Adipocyte (in vitro differentiated cells): ENCODE measurements around the gene HIP1R.

Source experiments
- DNase-seq: peaks from one replicate; pipeline ENCODE4 v3.0.0-alpha.2; 2015; ENCODE audit warnings: low read depth
- H3K27me3 ChIP-seq: replicated peaks from 2 replicates; pipeline ENCODE4 v1.7.0; 2013; ENCODE audit warnings: mild to moderate bottlenecking, low read length, moderate library complexity; ENCODE audit not compliant: control insufficient read depth, insufficient read depth
- H3K36me3 ChIP-seq: 2 replicates; pipeline ENCODE4 v1.7.0; 2013; ENCODE audit warnings: low read length, mild to moderate bottlenecking, moderate library complexity; ENCODE audit not compliant: control insufficient read depth, insufficient read depth, severe bottlenecking
- H3K4me1 ChIP-seq: 2 replicates; pipeline ENCODE4 v1.7.0; 2013; ENCODE audit warnings: mild to moderate bottlenecking, low read length, moderate library complexity; ENCODE audit not compliant: control insufficient read depth, insufficient read depth
- H3K4me3 ChIP-seq: 2 replicates; pipeline ENCODE4 v1.7.0; 2013; ENCODE audit warnings: mild to moderate bottlenecking, low read length, moderate library complexity
- H3K9ac ChIP-seq: 2 replicates; pipeline ENCODE4 v1.7.0; 2013; ENCODE audit warnings: mild to moderate bottlenecking, low read length, moderate library complexity
- H3K9me3 ChIP-seq: 2 replicates; pipeline ENCODE4 v1.7.0; 2013; ENCODE audit warnings: mild to moderate bottlenecking, low read length, moderate library complexity; ENCODE audit not compliant: control insufficient read depth

The HIP1R gene

DNA sequence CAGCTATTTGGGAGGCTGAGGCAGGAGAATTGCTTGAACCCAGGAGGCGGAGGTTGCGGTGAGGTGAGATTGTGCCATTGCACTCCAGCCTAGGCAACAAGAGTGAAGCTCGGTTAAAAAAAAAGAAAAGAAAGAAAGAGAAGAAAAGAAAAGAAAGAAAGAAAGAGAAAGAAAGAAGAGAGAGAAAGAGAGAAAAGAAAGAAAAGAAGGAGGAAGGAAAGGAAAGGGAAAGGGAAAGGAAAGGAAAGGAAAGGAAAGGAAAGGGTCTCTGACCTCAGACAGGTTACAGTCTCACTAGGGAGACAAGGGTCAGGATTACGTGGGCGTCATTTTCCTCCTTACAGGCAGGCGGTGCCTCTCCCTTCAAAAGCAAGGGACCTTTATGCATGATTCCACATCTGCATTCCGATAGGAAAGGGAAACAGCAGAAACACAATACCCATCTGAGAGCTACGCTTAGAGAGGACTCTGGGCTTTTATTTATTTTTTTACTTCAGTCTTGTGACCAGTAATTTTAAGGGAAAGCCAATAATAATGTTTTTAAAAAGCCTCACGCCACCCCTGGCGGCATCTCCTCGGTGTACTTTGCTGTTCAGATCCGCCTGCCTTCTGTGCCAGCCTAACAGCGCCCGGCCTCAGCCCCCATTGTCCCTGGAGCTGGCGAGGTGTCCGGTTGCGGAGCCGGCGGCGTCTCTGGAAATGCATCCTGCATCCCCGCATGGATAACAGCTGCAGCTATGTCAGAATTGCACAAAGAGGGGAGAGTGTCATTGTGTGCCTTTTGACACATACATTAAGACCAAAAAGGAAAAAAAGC lies 945 bp upstream of the HIP1R start:
- Histone ChIP-seq H3K4me3 (peak overlapping the region; percentile 83), H3K4me1 (peaks cover 10% of the 10 kb centered on the region), H3K36me3 (no peaks in the 10 kb centered on the region), H3K9ac (peak overlapping the region; percentile 62), H3K27me3 (no peaks in the 10 kb centered on the region), H3K9me3 (no peaks in the 10 kb centered on the region)
- DNase-seq: peak; percentile 82

DNA sequence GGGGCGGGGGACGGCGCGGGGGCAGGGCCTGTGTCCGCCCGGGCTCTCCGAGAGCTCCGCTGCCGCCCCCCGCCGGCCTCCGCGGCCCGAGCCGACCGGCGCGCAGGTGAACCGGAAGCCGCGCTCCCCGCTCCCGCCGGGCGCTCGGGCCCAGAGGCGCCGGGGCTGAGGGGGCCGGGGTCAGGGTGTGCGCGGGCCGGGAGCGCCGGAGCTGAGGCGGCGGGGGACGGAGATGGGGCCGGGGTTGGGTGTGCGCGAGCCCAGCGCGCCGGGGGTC lies 431 bp downstream of the HIP1R start:
- H3K27me3 ChIP-seq: no peaks in the 10 kb centered on the region
- no peak for DNase-seq

DNA sequence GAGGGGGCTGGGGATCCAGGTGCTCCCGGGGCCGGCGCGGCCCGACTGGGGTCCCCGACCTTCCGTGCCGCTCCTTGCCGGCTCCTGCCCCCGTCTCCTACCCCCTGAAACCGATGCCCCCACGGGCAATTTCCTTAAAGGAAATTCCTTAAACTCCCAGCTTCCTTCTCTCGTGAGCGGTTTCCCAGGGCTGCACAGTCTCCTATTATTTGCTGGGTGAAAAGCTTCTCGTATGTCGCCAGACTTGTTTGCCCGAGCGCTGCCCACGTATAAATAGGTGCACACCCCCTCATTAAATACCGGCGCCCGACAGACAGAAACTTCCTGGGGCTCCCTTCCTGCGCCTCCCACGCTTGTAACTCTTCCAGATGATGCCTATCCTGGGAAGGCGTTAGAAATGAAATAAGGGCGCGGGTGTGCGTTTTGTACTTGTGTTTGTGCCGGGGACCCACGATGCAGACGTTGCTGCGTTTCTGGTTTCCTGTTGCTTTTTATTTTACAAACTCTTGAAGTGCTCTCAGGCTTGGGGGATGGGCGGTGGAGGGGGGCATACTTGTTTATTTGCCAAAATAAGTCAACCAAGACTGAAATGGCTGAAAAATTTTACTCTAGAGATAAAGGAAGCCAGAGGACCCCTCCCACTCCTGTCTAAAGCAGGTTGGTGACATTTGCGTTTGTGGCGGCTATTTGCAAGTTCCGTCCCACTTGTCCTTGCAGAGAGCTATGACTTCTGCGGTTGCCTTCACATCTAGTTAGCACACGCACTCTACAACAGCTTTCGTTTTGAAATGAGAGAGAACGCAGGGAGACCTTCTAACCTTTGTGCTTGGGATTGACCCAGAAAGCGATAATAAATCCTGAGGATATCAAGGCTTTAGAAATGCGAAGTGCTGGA lies 1.0 kb downstream of the HIP1R start:
- peak; percentile 62 for DNase-seq
- H3K4me1 ChIP-seq: peaks cover 12% of the 10 kb centered on the region
- no peaks in the 10 kb centered on the region for H3K36me3 ChIP-seq
- no peaks in the 10 kb centered on the region for H3K9me3 ChIP-seq
- no peaks in the 10 kb centered on the region for H3K27me3 ChIP-seq
- H3K9ac ChIP-seq: peak overlapping the region; percentile 67
- peak overlapping the region; percentile 89 for H3K4me3 ChIP-seq

More for the DNA sequence above, 431 bp downstream of the HIP1R start:
- Histone ChIP-seq H3K4me3 (peak overlapping the region; percentile 89), H3K36me3 (no peaks in the 10 kb centered on the region), H3K9ac (no peak overlapping the region), H3K4me1 (peaks cover 10% of the 10 kb centered on the region), H3K9me3 (no peaks in the 10 kb centered on the region)

DNA sequence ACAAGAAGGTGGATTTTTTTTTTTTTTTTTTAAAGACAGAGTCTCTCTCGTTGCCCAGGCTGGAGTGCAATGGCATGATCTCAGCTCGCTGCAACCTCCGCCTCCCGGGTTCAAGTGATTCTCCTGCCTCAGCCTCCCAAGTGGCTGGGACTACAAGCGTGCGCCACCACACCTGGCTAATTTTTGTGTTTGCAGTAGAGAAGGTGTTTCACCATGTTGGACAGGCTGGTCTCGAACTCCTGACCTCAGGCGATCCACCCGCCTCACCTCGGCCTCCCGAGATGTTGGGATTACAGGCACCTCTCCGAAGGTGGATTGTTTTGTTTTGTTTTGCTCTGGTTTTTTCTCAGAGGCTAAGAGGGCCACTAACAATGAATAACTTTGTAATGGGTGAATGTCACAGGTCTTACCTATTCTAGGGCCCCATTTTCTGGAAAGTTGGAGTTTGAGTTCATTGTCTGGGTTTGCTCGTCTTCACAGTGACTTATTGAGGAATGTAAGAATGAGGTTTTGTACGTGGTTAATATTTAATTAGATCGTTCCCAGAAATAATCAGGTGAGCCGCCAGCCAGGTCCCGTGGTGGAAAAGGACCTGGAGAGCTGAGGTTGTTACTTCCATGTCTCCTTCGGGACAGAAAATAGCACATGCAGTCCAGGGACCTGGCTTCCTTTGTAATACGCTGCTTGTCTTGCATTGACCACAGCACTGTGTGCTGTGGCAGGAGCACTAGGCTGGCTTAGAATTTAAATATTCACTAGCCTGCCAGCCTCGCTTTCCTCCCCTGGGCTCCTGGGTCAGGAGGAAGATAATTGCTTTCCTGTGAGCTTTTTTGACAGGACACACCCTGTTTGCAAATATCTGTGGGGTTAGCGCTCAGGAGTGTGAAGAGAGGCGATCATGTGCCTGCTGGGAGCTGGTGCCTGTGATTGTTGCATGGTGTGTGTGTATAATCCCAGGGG lies 2.3 kb downstream of the HIP1R start:
- Histone ChIP-seq H3K4me3 (no peak overlapping the region), H3K9me3 (no peaks in the 10 kb centered on the region), H3K36me3 (no peaks in the 10 kb centered on the region), H3K27me3 (no peaks in the 10 kb centered on the region), H3K9ac (no peak overlapping the region), H3K4me1 (peaks cover 17% of the 10 kb centered on the region)
- DNase-seq: no peak

DNA sequence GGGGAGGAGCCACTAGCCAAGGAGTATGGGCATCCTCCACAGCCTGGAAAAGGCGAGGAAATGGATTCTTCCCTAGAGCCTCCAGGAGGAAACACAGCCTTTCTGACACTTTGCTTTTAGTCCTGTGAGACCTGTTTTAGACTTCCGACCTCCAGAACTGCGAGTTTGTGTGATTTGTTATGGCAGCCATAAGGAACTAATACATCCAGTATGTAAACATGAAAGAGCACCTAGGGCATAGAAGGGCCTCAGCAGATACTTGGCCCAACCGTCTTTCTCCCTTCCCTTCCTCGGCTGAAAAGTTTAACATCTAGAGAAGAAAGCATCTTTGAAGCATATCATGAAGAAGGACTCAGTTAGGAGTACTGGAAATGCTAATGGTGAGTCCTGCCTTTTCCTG lies 3.6 kb downstream of the HIP1R start:
- DNase-seq: no peak
- H3K4me3 ChIP-seq: no peak overlapping the region
- no peaks in the 10 kb centered on the region for H3K9me3 ChIP-seq

DNA sequence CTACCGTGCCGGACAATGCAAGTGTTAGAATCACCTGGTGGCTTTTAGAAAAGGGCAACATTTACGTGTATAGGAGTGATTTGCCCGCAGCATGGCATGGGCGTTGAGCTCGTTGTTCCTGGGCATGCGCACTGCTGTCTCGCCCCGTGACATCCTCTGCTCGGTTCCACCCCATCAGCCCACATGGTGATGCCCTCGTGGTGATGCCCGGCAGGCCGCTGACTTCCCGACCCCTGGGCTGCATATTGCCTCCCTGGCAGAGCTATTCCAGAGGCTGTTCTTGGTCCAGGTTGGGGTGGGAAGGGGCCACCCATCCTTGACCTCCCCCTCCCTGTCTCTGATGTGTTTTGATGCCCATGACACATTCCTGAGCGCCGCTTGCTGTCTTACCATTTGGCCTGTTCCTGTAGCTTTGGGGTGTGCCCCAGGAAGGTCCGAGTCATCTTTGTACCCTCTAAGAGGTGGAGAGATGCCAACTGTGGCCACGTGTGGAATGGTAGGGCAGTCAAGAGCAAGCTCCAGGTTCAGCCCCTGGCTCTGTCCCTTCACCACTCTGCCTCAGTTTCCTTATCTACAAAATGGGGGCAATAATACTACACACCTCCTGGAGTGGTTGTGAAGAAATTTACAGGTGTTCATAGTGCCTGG lies 4.8 kb downstream of the HIP1R start:
- DNase-seq: no peak
- Histone ChIP-seq H3K9me3 (no peaks in the 10 kb centered on the region), H3K27me3 (no peaks in the 10 kb centered on the region), H3K36me3 (no peaks in the 10 kb centered on the region), H3K9ac (no peak overlapping the region), H3K4me1 (peaks cover 14% of the 10 kb centered on the region), H3K4me3 (no peak overlapping the region)

More for the DNA sequence above, 3.6 kb downstream of the HIP1R start:
- peaks cover 17% of the 10 kb centered on the region for H3K4me1 ChIP-seq
- no peaks in the 10 kb centered on the region for H3K36me3 ChIP-seq
- H3K27me3 ChIP-seq: no peaks in the 10 kb centered on the region
- H3K9ac ChIP-seq: no peak overlapping the region

DNA sequence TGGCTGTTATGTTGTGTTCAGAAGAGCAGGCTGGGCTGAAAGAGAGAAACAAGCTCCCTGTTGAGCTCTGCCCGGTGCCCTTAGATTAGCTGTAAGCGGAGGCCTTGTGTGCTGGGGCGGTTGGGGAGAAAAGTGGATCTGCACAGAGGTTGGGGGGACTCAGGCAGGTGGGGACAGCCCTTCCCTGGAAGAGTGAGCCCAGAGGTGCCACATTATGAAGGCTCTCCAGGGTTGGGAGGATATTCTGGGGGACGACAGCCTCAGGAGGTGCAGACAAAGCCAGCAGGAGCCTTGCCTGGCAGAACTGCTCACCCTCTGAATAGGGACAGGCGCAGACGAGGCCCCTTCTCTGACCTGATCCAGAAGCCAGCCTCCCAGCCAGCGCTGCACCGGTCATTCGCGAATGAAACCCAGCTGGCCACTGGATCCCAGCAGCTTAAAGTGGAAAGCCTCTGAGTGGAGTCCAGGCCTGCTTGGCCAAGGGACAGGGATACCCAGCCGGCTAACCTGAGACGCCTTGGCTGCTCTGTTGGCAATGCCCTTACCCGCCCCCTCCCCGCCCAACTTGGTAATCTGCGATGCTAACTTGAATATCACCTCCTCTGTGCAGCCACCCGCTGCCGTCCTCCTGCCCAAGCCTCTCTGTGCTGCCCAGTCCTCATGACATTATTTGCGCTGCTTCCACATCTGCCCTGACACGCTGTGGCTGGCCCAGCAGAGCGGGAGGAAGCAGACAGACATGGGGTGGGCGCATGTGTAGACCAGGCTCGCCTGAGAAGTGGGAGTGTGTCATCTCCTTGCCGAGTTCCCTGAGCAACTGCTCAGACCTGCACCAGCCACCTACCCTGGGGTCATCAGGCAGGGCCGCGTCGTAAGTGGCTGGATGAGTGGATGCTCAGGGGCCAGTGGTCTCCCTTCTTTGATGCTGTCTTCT lies 5.6 kb downstream of the HIP1R start:
- Histone ChIP-seq H3K27me3 (peaks cover under 1% of the 10 kb centered on the region), H3K9me3 (no peaks in the 10 kb centered on the region), H3K4me1 (peaks cover 14% of the 10 kb centered on the region), H3K9ac (no peak overlapping the region), H3K36me3 (no peaks in the 10 kb centered on the region), H3K4me3 (no peak overlapping the region)
- no peak for DNase-seq

DNA sequence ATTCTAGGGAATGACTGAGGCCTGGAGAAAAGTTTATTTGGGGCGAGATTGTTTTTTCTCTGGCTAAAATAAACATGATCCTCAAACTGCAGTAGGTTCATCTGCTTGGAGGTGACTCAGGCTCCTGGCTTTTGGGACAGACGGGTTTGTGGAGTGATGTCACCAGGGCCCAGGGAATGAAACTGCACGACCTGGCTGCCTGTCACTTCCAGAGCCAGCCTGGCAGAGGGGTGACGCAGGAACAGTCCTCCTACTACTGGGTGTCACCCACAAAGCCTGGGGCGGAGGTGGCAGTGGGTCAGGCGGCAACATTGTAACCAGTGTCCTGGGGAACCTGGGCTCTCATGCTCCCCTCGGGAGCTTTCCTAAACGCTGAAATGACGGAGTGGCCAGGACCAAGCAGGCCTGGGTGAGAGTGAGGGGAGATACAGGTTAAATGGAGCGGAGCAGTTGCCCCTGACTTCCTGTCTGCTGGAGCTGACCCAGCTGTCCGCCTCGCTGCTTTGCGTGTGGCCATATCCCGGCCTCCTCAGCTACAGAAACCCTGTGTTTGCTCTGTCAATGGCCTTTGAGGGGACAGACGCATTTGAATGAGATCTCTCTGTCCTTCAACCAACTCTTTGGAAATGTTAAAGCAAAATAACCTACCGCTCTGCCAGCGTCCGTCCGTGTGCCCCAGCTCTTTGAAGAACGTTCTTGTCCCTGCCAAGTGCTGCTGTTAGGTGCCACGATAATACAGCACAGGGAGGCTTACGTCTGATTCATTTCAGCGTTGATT lies 6.5 kb downstream of the HIP1R start:
- H3K36me3 ChIP-seq: no peaks in the 10 kb centered on the region
- peaks cover 5% of the 10 kb centered on the region for H3K27me3 ChIP-seq
- peaks cover 9% of the 10 kb centered on the region for H3K4me1 ChIP-seq
- H3K9me3 ChIP-seq: no peaks in the 10 kb centered on the region
- peak; percentile 74 for DNase-seq
- no peak overlapping the region for H3K4me3 ChIP-seq
- no peak overlapping the region for H3K9ac ChIP-seq

DNA sequence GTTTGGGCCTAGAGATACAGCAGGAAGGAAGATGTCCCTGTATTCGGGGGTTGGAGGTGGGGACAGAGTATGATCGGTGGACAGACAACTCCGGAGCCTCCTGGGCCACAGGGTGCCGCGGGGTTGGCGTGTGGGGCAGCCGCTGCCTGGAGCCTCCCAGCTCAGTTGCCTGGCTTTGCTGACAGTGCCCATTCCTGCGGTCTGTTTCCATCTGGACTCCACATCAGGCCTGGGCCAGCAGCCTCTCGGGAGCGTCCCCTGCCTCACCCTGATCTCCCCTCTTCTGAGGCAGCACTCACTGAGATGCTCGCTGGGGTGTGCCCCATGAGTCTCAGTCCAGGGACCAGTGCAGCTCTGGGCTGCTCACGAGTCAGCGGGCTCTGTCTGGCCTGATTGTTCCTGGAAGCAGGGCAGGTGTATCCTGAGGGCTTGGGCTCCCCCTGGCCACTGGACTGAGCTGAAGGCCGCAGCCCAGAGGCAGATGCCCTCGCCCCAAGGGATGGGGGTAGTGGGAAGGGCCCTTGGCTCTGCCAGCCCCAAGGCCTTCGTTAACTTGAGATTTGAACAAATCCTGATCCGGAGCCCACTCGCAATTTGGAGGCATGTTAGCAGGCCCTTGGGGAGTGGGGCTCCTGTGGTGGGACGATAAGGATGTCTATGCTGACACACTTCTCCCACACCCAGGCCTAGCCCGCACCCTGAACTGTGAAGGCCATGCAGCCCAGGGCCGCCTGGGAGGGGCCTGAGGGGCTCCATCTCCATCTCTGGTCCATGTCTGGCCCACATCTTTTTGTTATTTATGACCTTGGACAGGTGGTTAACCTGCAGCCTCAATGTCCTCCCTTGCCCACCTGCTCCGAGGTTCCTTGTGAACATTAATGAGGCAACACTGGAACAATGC lies 7.5 kb downstream of the HIP1R start:
- Histone ChIP-seq H3K4me1 (peaks cover 7% of the 10 kb centered on the region), H3K36me3 (no peaks in the 10 kb centered on the region), H3K9me3 (no peaks in the 10 kb centered on the region), H3K4me3 (no peak overlapping the region), H3K9ac (no peak overlapping the region), H3K27me3 (peaks cover 5% of the 10 kb centered on the region)
- peak; percentile 41 for DNase-seq
